GM23338 (cell line): Measurements from ENCODE around the gene WBP11. TPM values are rescaled to one million over a fixed set of nuclear protein-coding genes. Genes with fewer than 3 reads are reported as not detected.

Source experiments
- ATAC-seq: fragments of 200-7000 bp; cut with Tn5 transposase; 3 replicates; pipeline ENCODE4 v1.9.1; 2020
- DNase-seq: peaks from one replicate; pipeline ENCODE4 v3.0.0-alpha.2; 2015; ENCODE audit warnings: low spot score
- H2AFZ ChIP-seq: fragments of 200-600 bp; sonication (generic); 2 replicates; pipeline ENCODE4 v1.8.0; 2016; ENCODE audit warnings: antibody characterized with exemption, mild to moderate bottlenecking, moderate library complexity
- H3F3A ChIP-seq: fragments of 200-600 bp; sonication (generic); replicated peaks from 2 replicates; pipeline ENCODE4 v1.8.0; 2017; ENCODE audit warnings: antibody characterized with exemption, mixed run types, low read depth
- H3K27ac ChIP-seq: fragments of 200-600 bp; sonication (generic); 2 replicates; pipeline ENCODE4 v1.6.1; 2016; ENCODE audit warnings: low read depth
- H3K27me3 ChIP-seq: fragments of 200-600 bp; sonication (generic); 2 replicates; pipeline ENCODE4 v1.8.0; 2016; ENCODE audit warnings: mild to moderate bottlenecking, mixed run types, moderate library complexity; ENCODE audit not compliant: insufficient read depth
- H3K36me3 ChIP-seq: fragments of 200-600 bp; sonication (generic); 2 replicates; pipeline ENCODE4 v1.8.0; 2016; ENCODE audit warnings: mild to moderate bottlenecking; ENCODE audit not compliant: insufficient read depth
- H3K4me1 ChIP-seq: fragments of 200-600 bp; sonication (generic); 2 replicates; pipeline ENCODE4 v1.8.0; 2016; ENCODE audit warnings: mild to moderate bottlenecking, moderate library complexity; ENCODE audit not compliant: insufficient read depth
- H3K4me2 ChIP-seq: fragments of 200-600 bp; sonication (generic); 2 replicates; pipeline ENCODE4 v1.7.1; 2017; ENCODE audit warnings: mixed run types
- H3K4me3 ChIP-seq: fragments of 200-600 bp; sonication (generic); 2 replicates; pipeline ENCODE4 v1.6.1; 2016; ENCODE audit warnings: mixed run types
- H3K79me2 ChIP-seq: fragments of 200-600 bp; sonication (generic); replicated peaks from 2 replicates; pipeline ENCODE4 v1.8.0; 2017; ENCODE audit warnings: mild to moderate bottlenecking; ENCODE audit not compliant: insufficient read depth
- H3K9me2 ChIP-seq: fragments of 200-600 bp; sonication (generic); 2 replicates; pipeline ENCODE4 v1.8.0; 2017; ENCODE audit not compliant: insufficient read depth
- H4K20me1 ChIP-seq: fragments of 200-600 bp; sonication (generic); replicated peaks from 2 replicates; pipeline ENCODE4 v1.8.0; 2017; ENCODE audit warnings: mild to moderate bottlenecking; ENCODE audit not compliant: insufficient read depth
- H3K27ac Mint-ChIP-seq: 2 replicates; pipeline ENCODE4 v1.8.0; 2020; ENCODE audit warnings: inconsistent platforms, mild to moderate bottlenecking, moderate library complexity, mixed read lengths
- H3K27me3 Mint-ChIP-seq: 3 replicates; pipeline ENCODE4 v1.8.0; 2022; ENCODE audit warnings: low read depth, mild to moderate bottlenecking, moderate library complexity, mixed read lengths, inconsistent platforms; ENCODE audit not compliant: insufficient read depth, poor library complexity
- H3K36me3 Mint-ChIP-seq: 3 replicates; pipeline ENCODE4 v1.8.0; 2021; ENCODE audit warnings: low read depth, mild to moderate bottlenecking, inconsistent platforms, moderate library complexity, mixed read lengths
- H3K4me1 Mint-ChIP-seq: 3 replicates; pipeline ENCODE4 v1.8.0; 2020; ENCODE audit warnings: mild to moderate bottlenecking, inconsistent platforms, mixed read lengths
- H3K4me3 Mint-ChIP-seq: 3 replicates; pipeline ENCODE4 v1.8.0; 2021; ENCODE audit warnings: moderate library complexity, mild to moderate bottlenecking, inconsistent platforms, mixed read lengths
- H3K9me3 Mint-ChIP-seq: 3 replicates; pipeline ENCODE4 v1.8.0; 2020; ENCODE audit warnings: moderate library complexity, mild to moderate bottlenecking, inconsistent platforms, mixed read lengths
- CREB1 ChIP-seq: fragments of 250-450 bp; sonication (Bioruptor Pico); IDR thresholded peaks from 2 replicates; pipeline ENCODE4 v1.5.0; 2020; ENCODE audit warnings: low read depth, mild to moderate bottlenecking, moderate library complexity
- EZH2 ChIP-seq: fragments of 200-600 bp; sonication (generic); IDR thresholded peaks from one replicate; pipeline ENCODE4 v1.8.0; 2017; ENCODE audit warnings: antibody characterized with exemption, mild to moderate bottlenecking, low read depth; ENCODE audit not compliant: unreplicated experiment
- EZH2phosphoT487 ChIP-seq: fragments of 200-600 bp; sonication (generic); IDR thresholded peaks from one replicate; pipeline ENCODE4 v1.8.1; 2018; ENCODE audit warnings: antibody characterized with exemption; ENCODE audit not compliant: unreplicated experiment
- JUNB ChIP-seq: IDR thresholded peaks from one replicate; pipeline ENCODE4 v1.6.1; 2016; ENCODE audit warnings: antibody characterized with exemption; ENCODE audit not compliant: unreplicated experiment
- NANOG ChIP-seq: IDR thresholded peaks from 2 replicates; pipeline ENCODE4 v1.6.1; 2016; ENCODE audit warnings: antibody characterized with exemption, borderline replicate concordance
- POLR2AphosphoS5 ChIP-seq: IDR thresholded peaks from 2 replicates; pipeline ENCODE4 v1.6.1; 2016; ENCODE audit warnings: antibody characterized with exemption, low read depth
- STAT1 ChIP-seq: IDR thresholded peaks from one replicate; pipeline ENCODE4 v1.6.1; 2016; ENCODE audit warnings: antibody characterized with exemption; ENCODE audit not compliant: unreplicated experiment
- ZNF114 ChIP-seq: fragments of 250-450 bp; sonication (Bioruptor Pico); IDR thresholded peaks from 2 replicates; pipeline ENCODE4 v1.5.0; 2020; ENCODE audit warnings: mild to moderate bottlenecking, moderate library complexity
- ZNF331 ChIP-seq: fragments of 250-450 bp; sonication (Bioruptor Pico); IDR thresholded peaks from 2 replicates; pipeline ENCODE4 v1.5.0; 2020; ENCODE audit warnings: low read depth, mild to moderate bottlenecking, moderate library complexity
- polyA plus RNA-seq: library from polyadenylated mRNA; unstranded; fragments of >200 nt; fragmentation: Nextera tagmentation; extraction: Ambion mirVana; gene quantifications from 2 replicates; pipeline ENCODE4 v1.2.1, GENCODE V29; 2016
- total RNA-seq: library from RNA; depleted of rRNA; stranded (reverse); fragments of >200 nt; shearing (Covaris generic); gene quantifications from 2 replicates; pipeline ENCODE4 v1.2.3, GENCODE V29; 2014
- TF ChIP-seq, protein P1 (sequence below): IDR thresholded peaks from one replicate; pipeline ENCODE4 v1.6.1; 2018; ENCODE audit warnings: antibody characterized with exemption; ENCODE audit not compliant: unreplicated experiment
- TF ChIP-seq, protein P2 (sequence below), 2 experiments: fragments of 200-600 bp in 1 of 2; sonication (generic) in 1 of 2; conservative IDR thresholded peaks; 2 replicates each; pipeline versions ENCODE4 v1.5.1 to v1.6.1; 2016 to 2017; ENCODE audit warnings: antibody characterized with exemption in 2 of 2, low read depth in 2 of 2, mild to moderate bottlenecking in 2 of 2, moderate library complexity in 1 of 2
- TF ChIP-seq, protein P3 (sequence below): fragments of 250-450 bp; sonication (Bioruptor Pico); IDR thresholded peaks from 2 replicates; pipeline ENCODE4 v1.5.0; 2020; ENCODE audit warnings: mild to moderate bottlenecking, moderate library complexity
- TF ChIP-seq, protein P4 (sequence below): IDR thresholded peaks from 2 replicates; pipeline ENCODE4 v1.6.1; 2016; ENCODE audit warnings: antibody characterized with exemption

WBP11 gene
- total and polyA plus RNA-seq, 2 experiments from 2014 or later: 57.1 to 148 TPM

DNA sequence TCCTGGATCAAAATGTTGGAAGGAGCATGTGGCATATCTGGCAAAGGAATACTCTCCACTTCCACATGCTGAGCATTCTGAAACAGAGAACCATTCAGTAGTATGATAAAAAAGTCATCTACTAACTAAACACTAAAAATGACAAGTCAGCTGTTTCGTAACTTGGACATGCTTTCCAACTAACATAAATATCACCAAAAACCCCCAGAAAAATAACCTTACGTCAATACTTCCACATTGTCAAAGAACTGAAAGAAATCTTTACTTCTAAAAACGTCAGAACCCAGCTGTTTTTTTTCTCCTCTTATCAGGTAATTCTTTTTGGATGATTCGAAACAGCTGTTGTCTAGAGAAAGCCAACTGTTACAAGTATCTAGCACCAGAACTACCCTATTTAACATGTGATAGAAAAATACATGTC is 8.2 kb downstream of the WBP11 start:
- Mint-ChIP-seq H3K4me1 (no peaks in the 10 kb centered on the region), H3K27ac (no peak overlapping the region), H3K4me3 (no peak overlapping the region), H3K27me3 (no peaks in the 10 kb centered on the region), H3K36me3 (peaks cover 90% of the 10 kb centered on the region), H3K9me3 (no peaks in the 10 kb centered on the region)
- no peak for TF ChIP-seq JUNB
- TF ChIP-seq ZNF114 (CRISPR knock-in tag): no peak
- no peak for TF ChIP-seq CREB1
- TF ChIP-seq EZH2phosphoT487: no peak
- no peak for TF ChIP-seq NANOG
- TF ChIP-seq, protein P1, sequence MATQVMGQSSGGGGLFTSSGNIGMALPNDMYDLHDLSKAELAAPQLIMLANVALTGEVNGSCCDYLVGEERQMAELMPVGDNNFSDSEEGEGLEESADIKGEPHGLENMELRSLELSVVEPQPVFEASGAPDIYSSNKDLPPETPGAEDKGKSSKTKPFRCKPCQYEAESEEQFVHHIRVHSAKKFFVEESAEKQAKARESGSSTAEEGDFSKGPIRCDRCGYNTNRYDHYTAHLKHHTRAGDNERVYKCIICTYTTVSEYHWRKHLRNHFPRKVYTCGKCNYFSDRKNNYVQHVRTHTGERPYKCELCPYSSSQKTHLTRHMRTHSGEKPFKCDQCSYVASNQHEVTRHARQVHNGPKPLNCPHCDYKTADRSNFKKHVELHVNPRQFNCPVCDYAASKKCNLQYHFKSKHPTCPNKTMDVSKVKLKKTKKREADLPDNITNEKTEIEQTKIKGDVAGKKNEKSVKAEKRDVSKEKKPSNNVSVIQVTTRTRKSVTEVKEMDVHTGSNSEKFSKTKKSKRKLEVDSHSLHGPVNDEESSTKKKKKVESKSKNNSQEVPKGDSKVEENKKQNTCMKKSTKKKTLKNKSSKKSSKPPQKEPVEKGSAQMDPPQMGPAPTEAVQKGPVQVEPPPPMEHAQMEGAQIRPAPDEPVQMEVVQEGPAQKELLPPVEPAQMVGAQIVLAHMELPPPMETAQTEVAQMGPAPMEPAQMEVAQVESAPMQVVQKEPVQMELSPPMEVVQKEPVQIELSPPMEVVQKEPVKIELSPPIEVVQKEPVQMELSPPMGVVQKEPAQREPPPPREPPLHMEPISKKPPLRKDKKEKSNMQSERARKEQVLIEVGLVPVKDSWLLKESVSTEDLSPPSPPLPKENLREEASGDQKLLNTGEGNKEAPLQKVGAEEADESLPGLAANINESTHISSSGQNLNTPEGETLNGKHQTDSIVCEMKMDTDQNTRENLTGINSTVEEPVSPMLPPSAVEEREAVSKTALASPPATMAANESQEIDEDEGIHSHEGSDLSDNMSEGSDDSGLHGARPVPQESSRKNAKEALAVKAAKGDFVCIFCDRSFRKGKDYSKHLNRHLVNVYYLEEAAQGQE: no peak
- TF ChIP-seq, protein P2, sequence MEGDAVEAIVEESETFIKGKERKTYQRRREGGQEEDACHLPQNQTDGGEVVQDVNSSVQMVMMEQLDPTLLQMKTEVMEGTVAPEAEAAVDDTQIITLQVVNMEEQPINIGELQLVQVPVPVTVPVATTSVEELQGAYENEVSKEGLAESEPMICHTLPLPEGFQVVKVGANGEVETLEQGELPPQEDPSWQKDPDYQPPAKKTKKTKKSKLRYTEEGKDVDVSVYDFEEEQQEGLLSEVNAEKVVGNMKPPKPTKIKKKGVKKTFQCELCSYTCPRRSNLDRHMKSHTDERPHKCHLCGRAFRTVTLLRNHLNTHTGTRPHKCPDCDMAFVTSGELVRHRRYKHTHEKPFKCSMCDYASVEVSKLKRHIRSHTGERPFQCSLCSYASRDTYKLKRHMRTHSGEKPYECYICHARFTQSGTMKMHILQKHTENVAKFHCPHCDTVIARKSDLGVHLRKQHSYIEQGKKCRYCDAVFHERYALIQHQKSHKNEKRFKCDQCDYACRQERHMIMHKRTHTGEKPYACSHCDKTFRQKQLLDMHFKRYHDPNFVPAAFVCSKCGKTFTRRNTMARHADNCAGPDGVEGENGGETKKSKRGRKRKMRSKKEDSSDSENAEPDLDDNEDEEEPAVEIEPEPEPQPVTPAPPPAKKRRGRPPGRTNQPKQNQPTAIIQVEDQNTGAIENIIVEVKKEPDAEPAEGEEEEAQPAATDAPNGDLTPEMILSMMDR (conservative IDR thresholded peaks at IDR 0.05; ENCODE audit: low read depth in 2 of 2): no peak
- TF ChIP-seq EZH2: no peak
- TF ChIP-seq, protein P3, sequence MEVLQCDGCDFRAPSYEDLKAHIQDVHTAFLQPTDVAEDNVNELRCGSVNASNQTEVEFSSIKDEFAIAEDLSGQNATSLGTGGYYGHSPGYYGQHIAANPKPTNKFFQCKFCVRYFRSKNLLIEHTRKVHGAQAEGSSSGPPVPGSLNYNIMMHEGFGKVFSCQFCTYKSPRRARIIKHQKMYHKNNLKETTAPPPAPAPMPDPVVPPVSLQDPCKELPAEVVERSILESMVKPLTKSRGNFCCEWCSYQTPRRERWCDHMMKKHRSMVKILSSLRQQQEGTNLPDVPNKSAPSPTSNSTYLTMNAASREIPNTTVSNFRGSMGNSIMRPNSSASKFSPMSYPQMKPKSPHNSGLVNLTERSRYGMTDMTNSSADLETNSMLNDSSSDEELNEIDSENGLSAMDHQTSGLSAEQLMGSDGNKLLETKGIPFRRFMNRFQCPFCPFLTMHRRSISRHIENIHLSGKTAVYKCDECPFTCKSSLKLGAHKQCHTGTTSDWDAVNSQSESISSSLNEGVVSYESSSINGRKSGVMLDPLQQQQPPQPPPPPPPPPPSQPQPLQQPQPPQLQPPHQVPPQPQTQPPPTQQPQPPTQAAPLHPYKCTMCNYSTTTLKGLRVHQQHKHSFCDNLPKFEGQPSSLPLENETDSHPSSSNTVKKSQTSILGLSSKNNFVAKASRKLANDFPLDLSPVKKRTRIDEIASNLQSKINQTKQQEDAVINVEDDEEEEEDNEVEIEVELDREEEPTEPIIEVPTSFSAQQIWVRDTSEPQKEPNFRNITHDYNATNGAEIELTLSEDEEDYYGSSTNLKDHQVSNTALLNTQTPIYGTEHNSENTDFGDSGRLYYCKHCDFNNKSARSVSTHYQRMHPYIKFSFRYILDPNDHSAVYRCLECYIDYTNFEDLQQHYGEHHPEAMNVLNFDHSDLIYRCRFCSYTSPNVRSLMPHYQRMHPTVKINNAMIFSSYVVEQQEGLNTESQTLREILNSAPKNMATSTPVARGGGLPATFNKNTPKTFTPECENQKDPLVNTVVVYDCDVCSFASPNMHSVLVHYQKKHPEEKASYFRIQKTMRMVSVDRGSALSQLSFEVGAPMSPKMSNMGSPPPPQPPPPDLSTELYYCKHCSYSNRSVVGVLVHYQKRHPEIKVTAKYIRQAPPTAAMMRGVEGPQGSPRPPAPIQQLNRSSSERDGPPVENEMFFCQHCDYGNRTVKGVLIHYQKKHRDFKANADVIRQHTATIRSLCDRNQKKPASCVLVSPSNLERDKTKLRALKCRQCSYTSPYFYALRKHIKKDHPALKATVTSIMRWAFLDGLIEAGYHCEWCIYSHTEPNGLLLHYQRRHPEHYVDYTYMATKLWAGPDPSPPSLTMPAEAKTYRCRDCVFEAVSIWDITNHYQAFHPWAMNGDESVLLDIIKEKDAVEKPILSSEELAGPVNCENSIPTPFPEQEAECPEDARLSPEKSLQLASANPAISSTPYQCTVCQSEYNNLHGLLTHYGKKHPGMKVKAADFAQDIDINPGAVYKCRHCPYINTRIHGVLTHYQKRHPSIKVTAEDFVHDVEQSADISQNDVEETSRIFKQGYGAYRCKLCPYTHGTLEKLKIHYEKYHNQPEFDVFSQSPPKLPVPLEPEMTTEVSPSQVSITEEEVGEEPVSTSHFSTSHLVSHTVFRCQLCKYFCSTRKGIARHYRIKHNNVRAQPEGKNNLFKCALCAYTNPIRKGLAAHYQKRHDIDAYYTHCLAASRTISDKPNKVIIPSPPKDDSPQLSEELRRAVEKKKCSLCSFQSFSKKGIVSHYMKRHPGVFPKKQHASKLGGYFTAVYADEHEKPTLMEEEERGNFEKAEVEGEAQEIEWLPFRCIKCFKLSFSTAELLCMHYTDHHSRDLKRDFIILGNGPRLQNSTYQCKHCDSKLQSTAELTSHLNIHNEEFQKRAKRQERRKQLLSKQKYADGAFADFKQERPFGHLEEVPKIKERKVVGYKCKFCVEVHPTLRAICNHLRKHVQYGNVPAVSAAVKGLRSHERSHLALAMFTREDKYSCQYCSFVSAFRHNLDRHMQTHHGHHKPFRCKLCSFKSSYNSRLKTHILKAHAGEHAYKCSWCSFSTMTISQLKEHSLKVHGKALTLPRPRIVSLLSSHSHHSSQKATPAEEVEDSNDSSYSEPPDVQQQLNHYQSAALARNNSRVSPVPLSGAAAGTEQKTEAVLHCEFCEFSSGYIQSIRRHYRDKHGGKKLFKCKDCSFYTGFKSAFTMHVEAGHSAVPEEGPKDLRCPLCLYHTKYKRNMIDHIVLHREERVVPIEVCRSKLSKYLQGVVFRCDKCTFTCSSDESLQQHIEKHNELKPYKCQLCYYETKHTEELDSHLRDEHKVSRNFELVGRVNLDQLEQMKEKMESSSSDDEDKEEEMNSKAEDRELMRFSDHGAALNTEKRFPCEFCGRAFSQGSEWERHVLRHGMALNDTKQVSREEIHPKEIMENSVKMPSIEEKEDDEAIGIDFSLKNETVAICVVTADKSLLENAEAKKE: no peak
- TF ChIP-seq, protein P4, sequence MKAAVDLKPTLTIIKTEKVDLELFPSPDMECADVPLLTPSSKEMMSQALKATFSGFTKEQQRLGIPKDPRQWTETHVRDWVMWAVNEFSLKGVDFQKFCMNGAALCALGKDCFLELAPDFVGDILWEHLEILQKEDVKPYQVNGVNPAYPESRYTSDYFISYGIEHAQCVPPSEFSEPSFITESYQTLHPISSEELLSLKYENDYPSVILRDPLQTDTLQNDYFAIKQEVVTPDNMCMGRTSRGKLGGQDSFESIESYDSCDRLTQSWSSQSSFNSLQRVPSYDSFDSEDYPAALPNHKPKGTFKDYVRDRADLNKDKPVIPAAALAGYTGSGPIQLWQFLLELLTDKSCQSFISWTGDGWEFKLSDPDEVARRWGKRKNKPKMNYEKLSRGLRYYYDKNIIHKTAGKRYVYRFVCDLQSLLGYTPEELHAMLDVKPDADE: no peak
- TF ChIP-seq STAT1: no peak
- no peak for TF ChIP-seq POLR2AphosphoS5
- TF ChIP-seq ZNF331 (CRISPR knock-in tag): no peak
- Histone ChIP-seq H3K4me2 (no peak overlapping the region), H3F3A (no peaks in the 10 kb centered on the region), H3K36me3 (peaks cover 73% of the 10 kb centered on the region), H3K79me2 (peaks cover 35% of the 10 kb centered on the region), H4K20me1 (peaks cover 5% of the 10 kb centered on the region; the same call in 1 of the 2 replicates), H3K9me2 (no peaks in the 10 kb centered on the region), H3K27me3 (no peaks in the 10 kb centered on the region), H3K4me3 (no peak overlapping the region), H2AFZ (no peak overlapping the region), H3K4me1 (no peaks in the 10 kb centered on the region), H3K27ac (no peak overlapping the region)
- no peak for ATAC-seq
- no peak for DNase-seq
